Spinal cord (tissue), 10 donors: ENCODE results near the gene ASXL2. TPM values are rescaled to one million over a fixed set of nuclear protein-coding genes. Genes with fewer than 3 reads are reported as not detected.

Source experiments
- DNase-seq, 6 donors: peaks; one replicate each; pipeline versions ENCODE4 v3.0.0 to v3.0.0-alpha.2; 2013 to 2015; ENCODE audit warnings: low spot score in 6 of 6, low read depth in 4 of 6
- H3K27ac ChIP-seq: one replicate; pipeline ENCODE4 v1.5.1; 2013; ENCODE audit warnings: low read depth, low read length, control low read depth
- H3K27me3 ChIP-seq: one replicate; pipeline ENCODE4 v1.6.1; 2013; ENCODE audit warnings: low read length; ENCODE audit not compliant: control insufficient read depth, insufficient read depth
- H3K36me3 ChIP-seq: one replicate; pipeline ENCODE4 v1.6.1; 2013; ENCODE audit warnings: low read length; ENCODE audit not compliant: control insufficient read depth, insufficient read depth
- H3K4me1 ChIP-seq: one replicate; pipeline ENCODE4 v1.6.1; 2013; ENCODE audit warnings: low read length; ENCODE audit not compliant: control insufficient read depth, insufficient read depth
- H3K4me3 ChIP-seq: one replicate; pipeline ENCODE4 v1.5.1; 2013; ENCODE audit warnings: low read depth, low read length, control low read depth
- H3K9me3 ChIP-seq: one replicate; pipeline ENCODE4 v1.6.1; 2013; ENCODE audit warnings: low read length; ENCODE audit not compliant: control insufficient read depth, insufficient read depth
- WGBS: methylation state at CpG from one replicate; pipeline ENCODE4 v1.1.5; 2013; ENCODE audit warnings: missing lambda C conversion rate; ENCODE audit not compliant: insufficient coverage; 5-methylcytosine and 5-hydroxymethylcytosine counted together
- polyA plus RNA-seq, 2 donors: library from polyadenylated mRNA; unstranded; fragments of 120-200 nt; gene quantifications; one replicate each; pipeline ENCODE4 v1.2.1, GENCODE V29; 2013; ENCODE audit not compliant: insufficient read length in 2 of 2
- total RNA-seq, 2 donors: library from RNA; depleted of rRNA in 1 of 2; stranded (reverse); fragments of 120-200 nt in 1 of 2; fragments of >200 nt in 1 of 2; gene quantifications; one replicate each; pipeline versions ENCODE4 v1.2.3 to v1.2.4, GENCODE V29; 2013 to 2014
- donor health status: healthy.

ASXL2 gene
- total and polyA plus RNA-seq, 4 donors: 7.0 to 13.2 (median 11.2) TPM

- DNase-seq: no peak
- H3K27me3 ChIP-seq: no peaks in the 10 kb centered on the region
- no peak overlapping the region for H3K4me3 ChIP-seq
- H3K36me3 ChIP-seq: no peaks in the 10 kb centered on the region
- no peak overlapping the region for H3K27ac ChIP-seq
- H3K9me3 ChIP-seq: no peaks in the 10 kb centered on the region
- no peaks in the 10 kb centered on the region for H3K4me1 ChIP-seq
- no CpG with 5 or more reads among the region's 5 CpGs for WGBS
Measured at GRCh38 chr2:25790074-25790790, 88.1 kb downstream of the ASXL2 start.

DNA sequence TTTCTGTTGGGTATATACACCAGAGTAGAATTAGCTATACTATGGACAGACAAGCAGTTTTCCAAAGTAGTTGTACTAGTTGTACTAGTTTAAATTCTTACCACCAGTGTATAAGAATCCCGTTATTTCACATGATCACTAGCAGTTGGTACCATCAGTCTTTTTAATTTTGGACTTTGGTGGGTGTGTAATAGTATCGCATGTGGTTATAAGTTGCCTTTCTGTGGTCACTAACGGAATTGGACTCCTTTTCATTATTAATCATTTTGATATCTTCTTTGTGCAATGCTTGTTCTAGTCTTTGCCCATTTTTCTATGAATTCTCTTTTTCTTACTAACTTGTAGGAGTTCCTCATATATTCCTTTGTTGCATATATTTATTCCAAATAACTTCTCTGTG is 89.8 kb downstream of the ASXL2 start:
- H3K4me3 ChIP-seq: no peak overlapping the region
- DNase-seq: no peak
- no peak overlapping the region for H3K27ac ChIP-seq
- no peaks in the 10 kb centered on the region for H3K27me3 ChIP-seq
- WGBS: no CpG with 5 or more reads among the region's 3 CpGs
- no peaks in the 10 kb centered on the region for H3K9me3 ChIP-seq
- H3K4me1 ChIP-seq: no peaks in the 10 kb centered on the region
- no peaks in the 10 kb centered on the region for H3K36me3 ChIP-seq

- no peaks in the 10 kb centered on the region for H3K36me3 ChIP-seq
- no peak overlapping the region for H3K4me3 ChIP-seq
- H3K27ac ChIP-seq: no peak overlapping the region
- H3K27me3 ChIP-seq: no peaks in the 10 kb centered on the region
- DNase-seq: peak in 1 of 6 donors; percentile 42
- no peaks in the 10 kb centered on the region for H3K9me3 ChIP-seq
- H3K4me1 ChIP-seq: no peaks in the 10 kb centered on the region
- 100% methylated on average over 2 of the region's 2 CpGs for WGBS
Measured at GRCh38 chr2:25787020-25787419, 91.3 kb downstream of the ASXL2 start.

- Histone ChIP-seq H3K27ac (no peak overlapping the region), H3K4me3 (no peak overlapping the region), H3K27me3 (no peaks in the 10 kb centered on the region), H3K4me1 (no peaks in the 10 kb centered on the region), H3K36me3 (peaks cover 4% of the 10 kb centered on the region), H3K9me3 (no peaks in the 10 kb centered on the region)
- DNase-seq: no peak
- WGBS: 95% methylated on average over 4 of the region's 4 CpGs
Measured at GRCh38 chr2:25784404-25784803, 93.9 kb downstream of the ASXL2 start.

GRCh38 chr2:25777077-25777476 is 101.2 kb downstream of the ASXL2 start:
- DNase-seq: no peak
- 92% methylated on average over 2 of the region's 5 CpGs for WGBS
- Histone ChIP-seq H3K4me3 (no peak overlapping the region), H3K4me1 (no peaks in the 10 kb centered on the region), H3K27ac (no peak overlapping the region), H3K27me3 (no peaks in the 10 kb centered on the region), H3K36me3 (peaks cover 4% of the 10 kb centered on the region), H3K9me3 (no peaks in the 10 kb centered on the region)

GRCh38 chr2:25772078-25772477 is 106.2 kb downstream of the ASXL2 start:
- no peaks in the 10 kb centered on the region for H3K4me1 ChIP-seq
- no peak for DNase-seq
- no peaks in the 10 kb centered on the region for H3K9me3 ChIP-seq
- no CpG with 5 or more reads among the region's 4 CpGs for WGBS
- H3K4me3 ChIP-seq: no peak overlapping the region
- H3K36me3 ChIP-seq: peaks cover 3% of the 10 kb centered on the region
- no peaks in the 10 kb centered on the region for H3K27me3 ChIP-seq
- H3K27ac ChIP-seq: no peak overlapping the region

DNA sequence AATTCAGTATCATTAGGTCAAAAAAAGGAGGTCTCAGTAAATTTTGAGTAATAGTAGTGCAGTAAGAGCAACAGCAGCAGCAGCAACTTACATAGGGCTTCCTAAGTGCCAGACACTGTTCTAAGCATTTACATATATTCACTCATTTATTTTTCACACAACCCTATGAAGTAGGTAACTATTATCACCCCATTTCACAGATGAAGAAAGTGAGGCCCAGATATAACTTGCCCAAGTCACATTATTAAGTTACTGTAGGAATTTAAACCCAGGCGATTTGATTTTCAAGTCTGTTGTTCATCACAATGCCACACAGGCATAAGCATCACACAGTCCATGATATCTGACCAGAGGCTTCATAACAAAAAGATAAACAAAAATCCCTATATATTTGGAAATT is 114.7 kb downstream of the ASXL2 start:
- no peak for DNase-seq
- WGBS: no CpG with 5 or more reads among the region's 1 CpG
- Histone ChIP-seq H3K9me3 (no peaks in the 10 kb centered on the region), H3K4me3 (no peak overlapping the region), H3K27me3 (no peaks in the 10 kb centered on the region), H3K27ac (no peak overlapping the region), H3K4me1 (no peaks in the 10 kb centered on the region), H3K36me3 (peaks cover 3% of the 10 kb centered on the region)

- WGBS: 20% methylated on average over 1 of the region's 1 CpG
- H3K4me3 ChIP-seq: no peak overlapping the region
- DNase-seq: peak in 1 of 6 donors; percentile 10
- no peak overlapping the region for H3K27ac ChIP-seq
- no peaks in the 10 kb centered on the region for H3K27me3 ChIP-seq
- H3K4me1 ChIP-seq: no peaks in the 10 kb centered on the region
- no peaks in the 10 kb centered on the region for H3K36me3 ChIP-seq
- no peaks in the 10 kb centered on the region for H3K9me3 ChIP-seq
Measured at GRCh38 chr2:25760297-25760696, 118.0 kb downstream of the ASXL2 start.

DNA sequence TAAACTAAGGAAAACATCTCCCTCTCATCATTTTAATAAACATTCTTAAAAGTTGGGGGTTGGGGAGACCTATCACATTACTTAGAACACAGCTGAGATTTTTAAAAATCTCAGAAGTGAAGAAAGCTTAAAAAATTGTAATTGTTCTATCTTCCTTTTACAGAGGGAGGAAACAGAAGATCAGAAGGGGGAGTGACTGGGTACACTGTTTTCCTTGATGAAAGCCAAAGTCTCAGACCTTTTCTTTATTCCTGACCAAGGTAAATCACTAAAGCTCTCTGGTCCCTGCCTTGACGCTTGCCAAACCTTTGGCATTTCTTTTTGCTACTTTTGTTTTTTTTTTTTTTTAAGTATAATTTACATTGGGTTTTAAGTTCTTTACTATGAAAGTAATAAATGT is 119.9 kb downstream of the ASXL2 start:
- Histone ChIP-seq H3K4me3 (no peak overlapping the region), H3K27me3 (no peaks in the 10 kb centered on the region), H3K27ac (no peak overlapping the region), H3K9me3 (no peaks in the 10 kb centered on the region), H3K36me3 (no peaks in the 10 kb centered on the region), H3K4me1 (no peaks in the 10 kb centered on the region)
- WGBS: no CpG with 5 or more reads among the region's 1 CpG
- no peak for DNase-seq

GRCh38 chr2:25757906-25758305 is 120.4 kb downstream of the ASXL2 start:
- no peaks in the 10 kb centered on the region for H3K9me3 ChIP-seq
- no peaks in the 10 kb centered on the region for H3K27me3 ChIP-seq
- H3K36me3 ChIP-seq: no peaks in the 10 kb centered on the region
- H3K27ac ChIP-seq: no peak overlapping the region
- no peak overlapping the region for H3K4me3 ChIP-seq
- no CpG with 5 or more reads among the region's 1 CpG for WGBS
- no peak for DNase-seq
- no peaks in the 10 kb centered on the region for H3K4me1 ChIP-seq
